Progenitor cell of endocrine pancreas (in vitro differentiated cells): ENCODE data around the gene IRF9. TPM values are rescaled to one million over a fixed set of nuclear protein-coding genes. Genes with fewer than 3 reads are reported as not detected.

Source experiments
- DNase-seq: peaks from one replicate; pipeline ENCODE4 v3.0.0; 2021; ENCODE audit warnings: low spot score; ENCODE audit not compliant: unreplicated experiment
- H3K27ac Mint-ChIP-seq: 2 replicates; pipeline ENCODE4 v1.8.0; 2021; ENCODE audit warnings: mild to moderate bottlenecking, moderate library complexity, mixed read lengths
- H3K27me3 Mint-ChIP-seq: 2 replicates; pipeline ENCODE4 v1.8.0; 2021; ENCODE audit warnings: mixed read lengths
- H3K36me3 Mint-ChIP-seq: 2 replicates; pipeline ENCODE4 v1.8.0; 2022; ENCODE audit warnings: mixed read lengths; ENCODE audit not compliant: insufficient read depth
- H3K4me1 Mint-ChIP-seq: 2 replicates; pipeline ENCODE4 v1.8.0; 2021; ENCODE audit warnings: low read depth, mixed read lengths
- H3K4me3 Mint-ChIP-seq: 2 replicates; pipeline ENCODE4 v1.8.0; 2021; ENCODE audit warnings: low read depth, mild to moderate bottlenecking, moderate library complexity, mixed read lengths
- H3K9me3 Mint-ChIP-seq: 2 replicates; pipeline ENCODE4 v1.8.0; 2021; ENCODE audit warnings: low read depth, mixed read lengths
- CTCF ChIP-seq: fragments of 200-600 bp; sonication (generic); IDR thresholded peaks from one replicate; pipeline ENCODE4 v1.5.0; 2021; ENCODE audit warnings: antibody characterized with exemption, mild to moderate bottlenecking; ENCODE audit not compliant: unreplicated experiment
- total RNA-seq: library from RNA; stranded (reverse); gene quantifications from 2 replicates; pipeline ENCODE4 v1.2.1, GENCODE V29; 2021

IRF9 gene
- total RNA-seq, 1 donor from 2014 or later: 57.4 TPM

DNA sequence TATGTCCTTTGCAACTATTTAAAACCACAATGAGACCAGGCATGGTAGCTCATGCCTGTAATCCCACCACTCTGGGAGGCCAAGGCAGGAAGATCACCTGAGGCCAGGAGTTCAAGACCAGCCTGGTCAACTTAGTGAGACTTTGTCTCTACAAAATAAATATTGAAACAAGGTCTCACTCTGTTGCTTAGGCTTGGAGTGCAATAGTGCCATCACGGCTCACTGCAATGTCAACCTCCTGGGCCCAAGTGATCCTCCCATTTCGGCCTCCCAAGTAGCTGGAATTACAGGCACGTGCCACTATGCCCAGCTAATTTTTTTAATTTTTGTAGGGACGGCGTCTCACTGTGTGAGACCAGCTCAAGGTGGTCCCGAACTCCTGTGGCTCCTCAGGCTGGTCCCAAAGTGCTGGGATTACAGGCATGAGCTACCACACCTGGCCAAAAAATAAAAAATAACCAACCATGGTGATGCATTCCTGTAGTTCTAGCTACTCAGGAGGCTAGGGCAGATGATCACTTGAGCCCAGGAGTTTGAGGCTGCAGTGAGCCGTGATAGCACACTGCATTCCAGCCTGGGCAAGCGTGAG is 31.6 kb upstream of the IRF9 start:
- H3K9me3 Mint-ChIP-seq: no peaks in the 10 kb centered on the region
- peaks cover 1% of the 10 kb centered on the region for H3K36me3 Mint-ChIP-seq
- no peaks in the 10 kb centered on the region for H3K27me3 Mint-ChIP-seq
- H3K27ac Mint-ChIP-seq: no peak overlapping the region
- H3K4me1 Mint-ChIP-seq: peaks cover 5% of the 10 kb centered on the region
- no peak overlapping the region for H3K4me3 Mint-ChIP-seq
- no peak for TF ChIP-seq CTCF
- DNase-seq: no peak

GRCh38 chr14:24130380-24130716 is 30.7 kb upstream of the IRF9 start, which contains the start of gene FITM1:
TSS of gene FITM1 (plus strand) at chr14:24130659. CDS start at chr14:24131564, 905 bp downstream.
- Mint-ChIP-seq H3K4me3 (no peak within 1 kb of the TSS), H3K4me1 (peaks cover 8% of the 10 kb centered on the region), H3K36me3 (no peaks in the 10 kb centered on the region), H3K27ac (no peak within 1 kb of the TSS), H3K9me3 (no peaks in the 10 kb centered on the region), H3K27me3 (no peaks in the 10 kb centered on the region)
- DNase-seq: no peak
- no peak for TF ChIP-seq CTCF

GRCh38 chr14:24130717-24131548 is 30.1 kb upstream of the IRF9 start:
- peaks cover 8% of the 10 kb centered on the region for H3K4me1 Mint-ChIP-seq
- H3K4me3 Mint-ChIP-seq: no peak overlapping the region
- no peaks in the 10 kb centered on the region for H3K9me3 Mint-ChIP-seq

GRCh38 chr14:24131549-24131966 is 29.5 kb upstream of the IRF9 start:
- H3K9me3 Mint-ChIP-seq: no peaks in the 10 kb centered on the region
- H3K36me3 Mint-ChIP-seq: no peaks in the 10 kb centered on the region
- H3K27ac Mint-ChIP-seq: no peak overlapping the region
- no peak overlapping the region for H3K4me3 Mint-ChIP-seq
- H3K4me1 Mint-ChIP-seq: peaks cover 10% of the 10 kb centered on the region
- DNase-seq: no peak
- TF ChIP-seq CTCF: no peak
- no peaks in the 10 kb centered on the region for H3K27me3 Mint-ChIP-seq

More at GRCh38 chr14:24130717-24131548, 30.1 kb upstream of the IRF9 start:
- DNase-seq: no peak
- Mint-ChIP-seq H3K27me3 (no peaks in the 10 kb centered on the region), H3K36me3 (no peaks in the 10 kb centered on the region), H3K27ac (no peak overlapping the region)
- TF ChIP-seq CTCF: no peak

- H3K4me3 Mint-ChIP-seq: no peak overlapping the region
- no peaks in the 10 kb centered on the region for H3K9me3 Mint-ChIP-seq
Observed at GRCh38 chr14:24132061-24132685, 28.9 kb upstream of the IRF9 start.

More at GRCh38 chr14:24132061-24132685, 28.9 kb upstream of the IRF9 start:
- H3K36me3 Mint-ChIP-seq: peaks cover under 1% of the 10 kb centered on the region
- no peak for DNase-seq
- no peak overlapping the region for H3K27ac Mint-ChIP-seq
- H3K4me1 Mint-ChIP-seq: peaks cover 16% of the 10 kb centered on the region
- TF ChIP-seq CTCF: no peak
- no peaks in the 10 kb centered on the region for H3K27me3 Mint-ChIP-seq
